Measurements from ENCODE around the gene DHRS12.

Gene DHRS12

DNA sequence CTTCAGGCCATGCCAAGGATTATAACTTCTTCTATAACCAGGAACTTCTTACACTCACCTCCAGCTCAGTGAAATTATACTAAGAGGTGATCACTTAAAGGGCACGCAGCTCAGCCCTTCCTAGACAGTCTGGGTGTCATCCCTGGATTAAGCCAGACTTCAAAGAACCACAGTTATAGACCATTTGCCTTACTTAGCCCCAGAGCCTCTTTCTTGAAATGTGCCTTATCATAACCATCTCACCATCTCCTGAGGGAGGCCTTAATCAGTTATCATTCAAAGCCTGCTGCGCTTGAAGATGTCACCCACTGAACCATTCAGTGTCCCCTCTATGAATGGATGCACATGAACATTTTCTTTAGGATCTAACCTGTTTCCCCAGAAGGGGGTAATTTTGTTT, 10.1 kb upstream of the DHRS12 start:
- H3K27ac ChIP-seq = no peak overlapping the region
- no peaks in the 10 kb centered on the region for H3K27me3 ChIP-seq
- H3K4me1 ChIP-seq = peaks cover 64% of the 10 kb centered on the region
- H3K9ac ChIP-seq = no peak overlapping the region
- no peak for TF ChIP-seq Cebpa-rat (IDR thresholded peaks at IDR 0.05)
- H3K9me3 ChIP-seq = no peaks in the 10 kb centered on the region; the same call in 1 of the 2 replicates
- no peaks in the 10 kb centered on the region for H3K36me3 ChIP-seq
- H4K20me1 ChIP-seq = no peaks in the 10 kb centered on the region
- no peak overlapping the region for H3K4me3 ChIP-seq
- H3K4me2 ChIP-seq = peak overlapping the region; percentile 83

DNA sequence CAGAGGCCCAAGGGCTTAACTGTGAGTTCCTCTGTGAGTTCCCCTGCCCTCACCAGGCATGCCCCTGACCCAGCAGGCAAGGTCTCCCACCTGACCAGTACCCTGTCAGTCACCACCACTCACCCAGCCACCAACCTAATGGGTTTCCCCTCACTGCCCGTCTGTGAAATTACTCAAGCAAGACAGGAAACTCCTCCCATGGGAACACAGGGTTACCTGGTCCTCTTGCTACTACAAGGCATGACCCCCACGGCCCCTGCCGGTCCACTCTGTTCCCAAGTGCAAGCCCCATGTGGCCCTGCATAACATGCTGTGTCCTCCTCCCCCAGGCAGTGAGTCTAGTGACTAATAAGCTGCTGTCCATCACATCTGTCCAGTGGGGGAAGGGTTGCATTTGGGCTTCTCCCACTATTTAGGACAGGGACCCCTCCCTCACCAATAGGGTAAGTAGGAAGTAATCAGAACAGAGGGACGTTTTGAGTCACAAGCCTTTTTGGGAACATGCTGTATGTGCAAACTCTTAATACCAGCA, 8.0 kb upstream of the DHRS12 start:
- H3K4me2 ChIP-seq = peak overlapping the region; percentile 83
- H3K9me3 ChIP-seq = no peaks in the 10 kb centered on the region
- 0 out of 2 replicates have a peak overlapping the region, but pooled peaks have one; percentile 0 for H3K4me3 ChIP-seq
- H3K4me1 ChIP-seq = peaks cover 66% of the 10 kb centered on the region
- peak overlapping the region; percentile 44 for H3K27ac ChIP-seq
- H3K27me3 ChIP-seq = no peaks in the 10 kb centered on the region
- no peaks in the 10 kb centered on the region for H4K20me1 ChIP-seq
- TF ChIP-seq Cebpa-rat (IDR thresholded peaks at IDR 0.05) = no peak
- H3K36me3 ChIP-seq = no peaks in the 10 kb centered on the region
- H3K9ac ChIP-seq = no peak overlapping the region

DNA sequence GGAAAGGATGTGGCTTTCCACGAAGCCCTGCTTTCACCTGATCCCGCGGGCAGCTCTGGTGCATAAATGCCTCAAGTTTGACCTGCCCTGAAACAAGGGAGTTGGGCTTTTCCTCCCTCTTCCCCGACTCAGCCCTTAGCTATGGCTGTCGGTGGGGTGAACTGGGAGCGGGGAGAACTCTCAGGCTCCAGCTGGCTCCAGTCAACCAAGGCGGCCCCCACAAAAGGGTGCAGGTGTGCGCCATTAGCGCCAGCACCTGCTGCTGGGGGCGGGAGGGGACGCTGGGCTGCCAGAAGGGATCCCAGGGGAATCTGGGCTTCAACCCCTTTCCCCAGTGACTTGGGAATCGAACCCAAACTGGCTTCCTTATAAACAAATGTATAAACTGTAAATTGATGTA, 7.1 kb upstream of the DHRS12 start:
- H3K4me2 ChIP-seq = peak overlapping the region; percentile 83
- H3K9me3 ChIP-seq = no peaks in the 10 kb centered on the region
- H3K9ac ChIP-seq = no peak overlapping the region; the same call in 1 of the 2 replicates
- no peaks in the 10 kb centered on the region for H3K27me3 ChIP-seq
- 0 out of 2 replicates have a peak overlapping the region, but pooled peaks have one; percentile 44 for H3K27ac ChIP-seq
- peaks cover 70% of the 10 kb centered on the region for H3K4me1 ChIP-seq
- no peaks in the 10 kb centered on the region for H4K20me1 ChIP-seq
- no peaks in the 10 kb centered on the region for H3K36me3 ChIP-seq
- no peak overlapping the region for H3K4me3 ChIP-seq
- no peak for TF ChIP-seq Cebpa-rat (IDR thresholded peaks at IDR 0.05)

DNA sequence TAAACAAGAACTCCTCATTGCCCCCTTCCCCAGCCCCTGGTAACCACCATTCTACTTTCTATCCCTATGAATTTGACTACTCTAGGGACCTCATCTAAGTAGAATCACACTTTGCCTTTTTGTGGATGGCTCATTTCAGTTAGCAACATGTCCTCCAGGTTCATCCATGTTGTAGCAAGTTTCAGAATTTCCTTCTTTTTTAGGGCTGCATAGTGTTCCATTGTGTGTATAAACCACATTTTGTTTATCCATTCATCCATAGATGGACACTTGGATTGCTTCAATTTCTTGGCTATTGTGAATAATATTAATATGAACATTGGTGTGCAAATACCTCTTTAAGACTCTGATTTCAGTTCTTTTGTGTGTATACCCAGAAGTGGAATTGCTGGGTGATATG, 4.8 kb upstream of the DHRS12 start:
- Histone ChIP-seq H3K9ac (no peak overlapping the region), H3K4me2 (no peak overlapping the region), H3K9me3 (no peaks in the 10 kb centered on the region), H3K4me3 (no peak overlapping the region), H4K20me1 (no peaks in the 10 kb centered on the region), H3K36me3 (no peaks in the 10 kb centered on the region), H3K27ac (no peak overlapping the region), H3K4me1 (peaks cover 65% of the 10 kb centered on the region), H3K27me3 (no peaks in the 10 kb centered on the region)
- no peak for TF ChIP-seq Cebpa-rat (IDR thresholded peaks at IDR 0.05)

DNA sequence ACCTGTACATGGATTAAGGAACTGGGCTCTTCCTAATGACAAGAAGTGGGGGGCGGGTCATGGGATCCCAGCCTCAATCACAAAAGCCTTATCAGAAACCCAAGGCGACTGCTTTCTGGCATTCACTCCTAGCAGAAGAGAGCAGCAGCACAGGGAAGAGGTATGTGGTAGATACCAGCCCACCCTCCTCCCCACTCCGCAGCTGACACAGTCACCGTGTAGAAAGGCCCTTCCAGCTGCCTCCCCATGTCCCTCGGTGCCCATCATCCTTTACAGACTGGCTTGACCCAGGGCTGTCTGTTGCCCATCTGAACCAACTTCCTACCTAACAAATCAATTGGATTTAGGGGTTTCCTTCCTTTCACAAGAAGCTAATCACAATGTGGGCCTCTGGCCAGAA, 3.1 kb upstream of the DHRS12 start:
- no peak for TF ChIP-seq Cebpa-rat (IDR thresholded peaks at IDR 0.05)
- H3K36me3 ChIP-seq = no peaks in the 10 kb centered on the region
- H4K20me1 ChIP-seq = no peaks in the 10 kb centered on the region
- H3K9ac ChIP-seq = no peak overlapping the region
- no peak overlapping the region for H3K27ac ChIP-seq
- H3K9me3 ChIP-seq = no peaks in the 10 kb centered on the region
- H3K4me1 ChIP-seq = peaks cover 62% of the 10 kb centered on the region
- H3K4me3 ChIP-seq = no peak overlapping the region
- no peak overlapping the region for H3K4me2 ChIP-seq
- no peaks in the 10 kb centered on the region for H3K27me3 ChIP-seq

DNA sequence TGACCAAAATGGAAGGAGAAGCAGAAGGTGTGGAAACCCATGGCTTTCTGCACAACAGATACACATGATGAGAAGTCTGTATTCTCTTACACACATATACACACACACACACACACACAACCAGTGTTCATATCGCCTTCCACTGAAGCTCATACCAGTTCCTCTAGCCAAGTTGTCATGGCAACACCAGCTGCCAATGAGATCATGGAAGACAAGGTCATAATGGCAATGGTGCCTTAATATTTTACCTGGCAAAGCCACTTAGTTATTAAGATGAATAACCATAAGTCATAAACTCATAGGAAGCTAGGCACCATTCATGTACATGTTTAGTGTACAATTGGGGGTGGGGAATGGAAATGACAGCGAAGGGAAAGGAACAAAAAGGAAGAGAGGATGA, 2.6 kb upstream of the DHRS12 start:
- H3K27me3 ChIP-seq = no peaks in the 10 kb centered on the region
- TF ChIP-seq Cebpa-rat (IDR thresholded peaks at IDR 0.05) = no peak
- no peaks in the 10 kb centered on the region for H3K9me3 ChIP-seq
- H4K20me1 ChIP-seq = no peaks in the 10 kb centered on the region
- H3K4me1 ChIP-seq = peaks cover 61% of the 10 kb centered on the region
- H3K27ac ChIP-seq = no peak overlapping the region
- H3K4me3 ChIP-seq = no peak overlapping the region
- H3K9ac ChIP-seq = no peak overlapping the region
- no peaks in the 10 kb centered on the region for H3K36me3 ChIP-seq
- no peak overlapping the region; the same call in 1 of the 2 replicates for H3K4me2 ChIP-seq

DNA sequence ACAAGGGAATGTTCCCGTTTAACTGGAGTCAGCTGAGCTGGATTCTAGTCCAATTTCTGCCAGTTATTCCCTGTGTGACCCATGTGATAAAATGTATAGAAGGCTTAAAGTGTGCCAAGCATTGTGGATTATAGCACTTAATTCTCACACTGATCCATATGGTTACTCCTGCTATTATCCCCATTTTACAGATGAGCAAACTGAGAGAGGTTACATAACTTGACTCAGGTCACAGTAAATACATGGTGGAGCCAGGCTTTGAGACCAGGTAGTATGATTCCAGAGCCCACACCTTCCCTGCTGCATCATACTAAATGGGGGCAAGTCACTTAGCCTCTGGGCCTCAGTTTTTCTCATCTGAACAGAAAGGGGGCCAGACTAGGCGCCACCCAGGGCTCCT, 2.0 kb upstream of the DHRS12 start:
- no peak overlapping the region for H3K9ac ChIP-seq

DNA sequence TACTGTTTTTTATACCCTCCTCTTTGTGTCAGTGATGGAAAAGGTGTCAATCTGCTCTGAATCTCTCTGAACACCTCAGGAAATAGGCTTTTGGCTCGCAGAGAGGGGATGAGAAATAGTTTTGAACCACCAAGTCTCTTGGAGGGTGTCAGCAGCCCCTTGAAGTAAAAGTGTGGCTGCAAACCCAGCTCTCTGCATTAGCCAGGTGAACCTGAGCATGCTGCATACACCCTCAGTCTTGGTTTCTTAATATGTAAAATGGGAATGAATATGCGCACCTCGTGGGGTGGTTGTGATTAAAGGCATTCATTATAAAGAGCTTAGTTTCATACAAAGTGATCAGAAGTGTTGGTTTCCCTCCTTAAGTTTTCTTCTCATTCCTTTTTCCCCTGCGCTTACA, 1.4 kb upstream of the DHRS12 start:
- H4K20me1 ChIP-seq = no peaks in the 10 kb centered on the region
- no peak overlapping the region for H3K4me3 ChIP-seq
- TF ChIP-seq Cebpa-rat (IDR thresholded peaks at IDR 0.05) = no peak
- H3K27me3 ChIP-seq = no peaks in the 10 kb centered on the region
- H3K4me1 ChIP-seq = peaks cover 56% of the 10 kb centered on the region
- no peaks in the 10 kb centered on the region for H3K36me3 ChIP-seq
- no peaks in the 10 kb centered on the region for H3K9me3 ChIP-seq
- no peak overlapping the region for H3K27ac ChIP-seq
- H3K9ac ChIP-seq = no peak overlapping the region
- peak overlapping the region; percentile 89; the same call in 1 of the 2 replicates for H3K4me2 ChIP-seq

More for the DNA sequence above, 2.0 kb upstream of the DHRS12 start:
- Histone ChIP-seq H3K36me3 (no peaks in the 10 kb centered on the region), H3K27ac (no peak overlapping the region), H3K9me3 (no peaks in the 10 kb centered on the region), H3K27me3 (no peaks in the 10 kb centered on the region), H3K4me1 (peaks cover 56% of the 10 kb centered on the region), H4K20me1 (no peaks in the 10 kb centered on the region), H3K4me2 (no peak overlapping the region), H3K4me3 (no peak overlapping the region)
- TF ChIP-seq Cebpa-rat (IDR thresholded peaks at IDR 0.05) = no peak

DNA sequence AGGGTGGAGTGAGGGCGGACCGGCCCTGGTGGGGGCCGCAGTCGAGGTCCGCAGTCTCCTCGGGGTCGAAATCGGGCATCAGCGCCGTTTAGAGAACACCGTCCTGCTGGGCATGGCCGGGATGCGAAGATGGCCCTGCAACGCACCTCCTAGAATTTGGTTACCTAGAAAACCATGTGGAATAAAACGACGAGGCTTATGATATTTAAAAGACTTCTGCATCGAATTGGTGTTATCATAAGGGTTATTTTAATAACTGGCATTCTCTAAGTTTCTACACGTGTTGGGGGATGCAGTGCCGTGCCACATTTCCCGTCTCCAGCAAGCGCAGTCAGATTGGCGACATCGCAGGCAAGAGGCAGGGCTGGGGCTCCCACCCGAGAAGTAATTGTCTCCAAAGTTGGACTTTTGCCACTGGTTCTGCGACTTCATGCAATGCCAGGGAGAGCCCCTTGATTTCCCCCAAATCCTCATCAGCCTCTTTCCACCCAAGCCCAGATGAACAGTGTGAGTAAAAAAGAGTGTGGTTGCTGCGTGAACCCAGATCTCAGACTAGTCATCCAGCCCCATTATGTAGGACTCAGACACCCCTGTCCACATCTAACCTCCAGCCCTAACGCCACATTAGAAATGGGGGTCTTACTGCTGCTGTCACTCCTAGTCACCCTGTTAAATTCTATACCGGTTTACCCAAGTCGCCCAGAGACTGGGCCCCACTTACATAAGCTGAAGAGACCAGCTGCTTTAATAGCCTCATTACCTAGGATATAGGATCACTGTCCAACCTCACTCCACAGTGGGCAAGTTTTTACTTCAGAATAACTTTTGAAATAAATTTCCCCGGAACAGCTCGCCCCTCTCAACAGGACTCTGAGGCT, 571 bp upstream of the DHRS12 start:
- Histone ChIP-seq H3K27me3 (no peaks in the 10 kb centered on the region), H3K4me3 (peak overlapping the region; percentile 92), H3K9ac (peak overlapping the region; percentile 92), H3K27ac (peak overlapping the region; percentile 96), H3K9me3 (no peaks in the 10 kb centered on the region), H3K4me2 (peak overlapping the region; percentile 89), H4K20me1 (no peaks in the 10 kb centered on the region), H3K36me3 (no peaks in the 10 kb centered on the region), H3K4me1 (peaks cover 58% of the 10 kb centered on the region)
- no peak for TF ChIP-seq Cebpa-rat (IDR thresholded peaks at IDR 0.05)

Measured in BLaER1 (cell line).